SU-DHL-6 (cell line): ENCODE measurements around the gene SERPINB12.

Source experiments
- CTCF ChIP-seq: fragments of 200-600 bp; sonication (generic); IDR thresholded peaks from one replicate; pipeline ENCODE4 v1.5.1; 2017; ENCODE audit warnings: antibody characterized with exemption, mild to moderate bottlenecking, low read length, moderate library complexity; ENCODE audit not compliant: insufficient read depth, poor library complexity, severe bottlenecking
- EZH2phosphoT487 ChIP-seq: fragments of 200-600 bp; sonication (generic), shearing (Covaris generic); conservative IDR thresholded peaks from 2 replicates; pipeline ENCODE4 v1.6.1; 2018; ENCODE audit warnings: mild to moderate bottlenecking, antibody characterized with exemption, low read length, moderate library complexity, mixed read lengths

- TF ChIP-seq CTCF (peak; percentile 77), EZH2phosphoT487 (no peak)
These were observed 36.3 kb downstream of the SERPINB12 start for GRCh38 chr18:63578357-63578958.
